Nephron (organoid): Measurements from ENCODE around the gene SRSF6.
"Not testable (repeated sequence)": the region's sequence is repeated elsewhere in the genome, so short reads cannot be mapped to it uniquely, and the experiment has no call there.

ENCODE experiments used
- H3K27ac Mint-ChIP-seq, 3 experiments: 2 replicates each; pipeline ENCODE4 v1.8.0; 2020; ENCODE audit warnings: mixed read lengths in 3 of 3, mild to moderate bottlenecking in 2 of 3, moderate library complexity in 1 of 3
- H3K27me3 Mint-ChIP-seq: 2 replicates; pipeline ENCODE4 v1.8.0; 2021; ENCODE audit warnings: low read depth, mild to moderate bottlenecking, moderate library complexity, mixed read lengths
- H3K36me3 Mint-ChIP-seq: 2 replicates; pipeline ENCODE4 v1.8.0; 2020; ENCODE audit warnings: low read depth, mixed read lengths
- H3K4me1 Mint-ChIP-seq: 2 replicates; pipeline ENCODE4 v1.8.0; 2020; ENCODE audit warnings: mixed read lengths
- H3K4me3 Mint-ChIP-seq, 3 experiments: 2 replicates each; pipeline ENCODE4 v1.8.0; 2020; ENCODE audit warnings: mild to moderate bottlenecking in 3 of 3, mixed read lengths in 3 of 3, moderate library complexity in 2 of 3
- H3K9me3 Mint-ChIP-seq: 2 replicates; pipeline ENCODE4 v1.8.0; 2020; ENCODE audit warnings: mixed read lengths
- TF ChIP-seq, protein P1 (sequence below), 3 experiments: fragments of 200-600 bp; sonication (generic); IDR thresholded peaks; one replicate each; pipeline ENCODE4 v1.5.0; 2021; ENCODE audit warnings: antibody characterized with exemption in 3 of 3; ENCODE audit not compliant: unreplicated experiment in 3 of 3

The SRSF6 gene

DNA sequence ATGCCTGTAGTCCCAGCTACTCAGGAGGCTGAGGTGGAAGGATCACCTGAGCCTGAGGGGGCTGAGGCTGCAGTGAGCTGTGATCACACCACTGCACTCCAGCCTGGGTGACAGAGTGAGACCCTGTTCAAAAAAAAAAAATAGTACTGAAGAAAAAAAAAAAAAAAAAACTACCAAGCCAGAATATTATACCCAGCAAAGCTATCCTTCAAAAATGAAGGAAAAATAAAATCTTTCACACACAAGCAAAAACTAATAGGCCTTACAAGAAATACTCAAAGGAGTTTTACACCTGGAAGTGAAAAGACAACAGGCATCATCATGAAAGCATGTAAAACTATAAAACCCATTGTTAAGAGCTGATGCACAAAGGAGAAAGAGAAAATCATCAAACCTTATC lies 37.5 kb upstream of the SRSF6 start:
- Mint-ChIP-seq H3K4me3 (no peak overlapping the region), H3K9me3 (peaks cover 31% of the 10 kb centered on the region), H3K4me1 (no peaks in the 10 kb centered on the region), H3K36me3 (peaks cover 4% of the 10 kb centered on the region), H3K27ac (no peak overlapping the region), H3K27me3 (peaks cover 11% of the 10 kb centered on the region)
- TF ChIP-seq, protein P1, sequence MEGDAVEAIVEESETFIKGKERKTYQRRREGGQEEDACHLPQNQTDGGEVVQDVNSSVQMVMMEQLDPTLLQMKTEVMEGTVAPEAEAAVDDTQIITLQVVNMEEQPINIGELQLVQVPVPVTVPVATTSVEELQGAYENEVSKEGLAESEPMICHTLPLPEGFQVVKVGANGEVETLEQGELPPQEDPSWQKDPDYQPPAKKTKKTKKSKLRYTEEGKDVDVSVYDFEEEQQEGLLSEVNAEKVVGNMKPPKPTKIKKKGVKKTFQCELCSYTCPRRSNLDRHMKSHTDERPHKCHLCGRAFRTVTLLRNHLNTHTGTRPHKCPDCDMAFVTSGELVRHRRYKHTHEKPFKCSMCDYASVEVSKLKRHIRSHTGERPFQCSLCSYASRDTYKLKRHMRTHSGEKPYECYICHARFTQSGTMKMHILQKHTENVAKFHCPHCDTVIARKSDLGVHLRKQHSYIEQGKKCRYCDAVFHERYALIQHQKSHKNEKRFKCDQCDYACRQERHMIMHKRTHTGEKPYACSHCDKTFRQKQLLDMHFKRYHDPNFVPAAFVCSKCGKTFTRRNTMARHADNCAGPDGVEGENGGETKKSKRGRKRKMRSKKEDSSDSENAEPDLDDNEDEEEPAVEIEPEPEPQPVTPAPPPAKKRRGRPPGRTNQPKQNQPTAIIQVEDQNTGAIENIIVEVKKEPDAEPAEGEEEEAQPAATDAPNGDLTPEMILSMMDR (IDR thresholded peaks at IDR 0.05; ENCODE audit: unreplicated experiment in 3 of 3) = no peak

- H3K36me3 Mint-ChIP-seq, H3K4me3 Mint-ChIP-seq, H3K27ac Mint-ChIP-seq, H3K4me1 Mint-ChIP-seq: not testable (repeated sequence)
- Mint-ChIP-seq H3K9me3 (peaks cover 31% of the 10 kb centered on the region), H3K27me3 (peaks cover 15% of the 10 kb centered on the region)
Measured at GRCh38 chr20:43420913-43421312, 36.8 kb upstream of the SRSF6 start.

DNA sequence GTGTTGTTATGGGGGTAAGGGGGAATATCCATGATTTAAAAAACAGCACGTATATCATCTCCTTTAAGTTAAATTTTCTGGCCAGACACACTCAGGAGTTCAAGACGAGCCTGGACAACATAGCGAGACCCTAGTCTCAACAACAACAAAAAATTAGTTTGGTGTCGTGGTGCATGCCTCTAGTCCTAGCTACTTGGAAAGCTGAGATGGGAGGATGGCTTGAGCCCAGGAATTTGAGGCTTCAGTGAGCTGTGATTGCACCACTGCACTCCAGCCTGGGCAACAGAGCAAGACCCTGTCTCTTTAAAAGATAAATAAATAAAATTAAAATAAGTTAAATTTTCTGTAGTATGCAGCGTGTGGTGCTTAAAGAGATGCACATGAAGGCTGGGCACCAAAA lies 31.5 kb upstream of the SRSF6 start:
- no peak overlapping the region for H3K4me3 Mint-ChIP-seq
- H3K27ac Mint-ChIP-seq = no peak overlapping the region
- TF ChIP-seq, protein P1 (IDR thresholded peaks at IDR 0.05; ENCODE audit: unreplicated experiment in 3 of 3) = no peak
- H3K4me1 Mint-ChIP-seq = no peaks in the 10 kb centered on the region
- no peaks in the 10 kb centered on the region for H3K36me3 Mint-ChIP-seq
- H3K27me3 Mint-ChIP-seq = peaks cover 32% of the 10 kb centered on the region
- H3K9me3 Mint-ChIP-seq = peaks cover 2% of the 10 kb centered on the region

DNA sequence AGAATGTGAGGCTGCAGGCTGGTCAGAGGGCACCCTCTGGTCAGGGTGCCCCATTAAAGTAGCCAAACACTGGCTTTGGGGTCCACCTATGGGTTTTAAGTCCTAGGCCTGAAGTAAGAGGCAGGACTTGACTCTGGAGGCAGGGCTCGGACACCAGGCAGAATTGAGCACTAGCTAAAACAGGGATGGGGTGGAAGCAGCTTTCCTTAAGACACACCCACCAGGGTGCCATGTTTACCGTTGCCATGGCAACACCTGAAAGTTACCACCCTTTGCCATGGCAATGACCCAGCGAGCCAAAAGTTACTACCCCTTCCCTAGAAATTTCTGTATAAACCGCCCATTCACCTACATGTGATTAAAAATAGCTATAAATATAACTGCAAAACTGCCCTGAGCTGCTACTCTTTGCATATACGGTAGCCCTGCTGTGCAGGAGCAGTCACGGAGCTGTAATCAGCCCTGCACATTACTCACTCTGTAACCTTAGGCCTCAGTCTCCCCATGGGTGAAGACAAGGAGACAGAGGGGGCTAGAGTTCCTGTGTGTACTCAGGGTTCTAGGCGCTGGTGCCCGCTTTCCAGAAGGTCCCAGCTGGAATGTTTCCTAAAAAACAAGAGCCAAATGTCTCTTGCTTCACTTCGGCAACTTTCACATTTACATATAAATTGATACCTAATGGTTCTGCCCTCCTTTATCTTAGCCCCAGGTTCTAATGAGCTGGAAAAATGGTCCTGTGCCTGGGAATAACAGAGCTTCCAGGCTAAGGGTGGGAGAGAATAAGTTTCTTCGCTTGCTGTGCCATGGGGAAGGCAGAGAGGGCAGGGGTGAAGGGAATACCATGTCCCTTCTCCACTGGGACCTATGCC lies 27.2 kb upstream of the SRSF6 start:
- H3K4me1 Mint-ChIP-seq = no peaks in the 10 kb centered on the region
- H3K27me3 Mint-ChIP-seq = peaks cover 39% of the 10 kb centered on the region
- no peak overlapping the region for H3K4me3 Mint-ChIP-seq
- TF ChIP-seq, protein P1 (IDR thresholded peaks at IDR 0.05; ENCODE audit: unreplicated experiment in 3 of 3) = no peak
- H3K27ac Mint-ChIP-seq = no peak overlapping the region
- H3K36me3 Mint-ChIP-seq = no peaks in the 10 kb centered on the region
- no peaks in the 10 kb centered on the region for H3K9me3 Mint-ChIP-seq

DNA sequence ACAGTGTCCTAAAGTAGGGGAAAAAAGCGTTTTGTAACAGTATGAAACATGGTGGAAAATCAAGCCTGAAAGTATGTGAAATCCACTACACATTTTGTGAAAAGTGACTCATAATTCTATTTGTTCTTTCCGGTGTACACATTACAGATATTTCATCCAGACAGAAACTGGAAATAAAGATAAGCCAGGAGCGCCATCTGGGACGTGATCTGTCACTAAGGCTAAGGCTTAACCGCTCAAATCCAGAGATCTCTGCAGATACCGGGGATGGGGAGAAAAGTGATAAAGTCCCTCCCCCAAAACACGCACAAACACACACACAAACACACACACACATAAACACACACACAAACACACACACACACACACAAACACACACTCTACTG lies 26.6 kb upstream of the SRSF6 start:
- Mint-ChIP-seq H3K36me3 (no peaks in the 10 kb centered on the region), H3K4me3 (no peak overlapping the region), H3K27me3 (peaks cover 35% of the 10 kb centered on the region)

DNA sequence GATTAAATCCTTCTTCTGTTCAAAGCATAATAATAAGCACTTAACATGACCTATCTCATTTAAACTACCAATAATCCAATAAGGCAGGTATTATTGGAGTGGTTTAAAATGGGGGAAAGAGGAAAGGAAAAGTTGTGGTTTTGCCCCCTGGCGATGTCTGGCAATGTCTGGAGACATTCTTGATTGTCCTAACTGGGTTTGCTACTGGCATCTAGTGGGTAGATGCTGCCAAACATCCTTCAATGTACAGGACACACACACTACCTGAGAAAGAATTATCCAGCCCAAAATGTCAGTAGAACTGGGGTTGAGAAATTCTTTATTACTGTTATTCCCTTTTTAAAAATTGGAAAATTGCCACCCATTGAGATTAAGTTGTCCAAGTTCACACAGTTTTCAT lies 25.2 kb upstream of the SRSF6 start:
- Mint-ChIP-seq H3K9me3 (no peaks in the 10 kb centered on the region), H3K4me3 (no peak overlapping the region), H3K27me3 (peaks cover 36% of the 10 kb centered on the region), H3K4me1 (no peaks in the 10 kb centered on the region), H3K36me3 (no peaks in the 10 kb centered on the region), H3K27ac (no peak overlapping the region)
- TF ChIP-seq, protein P1 (IDR thresholded peaks at IDR 0.05; ENCODE audit: unreplicated experiment in 3 of 3) = no peak

More for the DNA sequence above, 26.6 kb upstream of the SRSF6 start:
- H3K4me1 Mint-ChIP-seq = no peaks in the 10 kb centered on the region
- TF ChIP-seq, protein P1 (IDR thresholded peaks at IDR 0.05; ENCODE audit: unreplicated experiment in 3 of 3) = no peak
- no peak overlapping the region for H3K27ac Mint-ChIP-seq
- no peaks in the 10 kb centered on the region for H3K9me3 Mint-ChIP-seq
